HepG2 (cell line): ENCODE data around the gene PP2D1. TPM values are rescaled to one million over a fixed set of nuclear protein-coding genes. Genes with fewer than 3 reads are reported as not detected.

Experiments used
- DNMT1 ChIP-seq: sonication (generic); formaldehyde crosslinking; IDR thresholded peaks from 2 replicates; pipeline ENCODE4 v1.5.1; 2020; ENCODE audit warnings: mild to moderate bottlenecking, missing genetic modification reagents
- FOXK2 ChIP-seq: fragments of 450-650 bp; IDR thresholded peaks from 2 replicates; pipeline ENCODE4 v1.6.1; 2016
- FOXP1 ChIP-seq, 2 experiments: fragments of 450-650 bp in 1 of 2; IDR thresholded peaks; 2 replicates each; pipeline ENCODE4 v1.6.1; 2017 to 2018; ENCODE audit warnings: antibody characterized with exemption in 1 of 2
- HNRNPK ChIP-seq: fragments of 200-400 bp; formaldehyde crosslinking; IDR thresholded peaks from 2 replicates; pipeline ENCODE4 v1.6.1; 2018; ENCODE audit warnings: low read length, low read depth, moderate library complexity, mild to moderate bottlenecking; ENCODE audit not compliant: poor library complexity, severe bottlenecking
- HOXD1 ChIP-seq: sonication (generic); formaldehyde crosslinking; IDR thresholded peaks from 2 replicates; pipeline ENCODE4 v1.5.0; 2020; ENCODE audit warnings: missing genetic modification reagents
- KAT7 ChIP-seq: IDR thresholded peaks from 2 replicates; pipeline ENCODE4 v1.6.1; 2018; ENCODE audit warnings: borderline replicate concordance, missing compliant biosample characterization
- NFE2L1 ChIP-seq: sonication (generic); formaldehyde crosslinking; IDR thresholded peaks from 2 replicates; pipeline ENCODE4 v1.4.0; 2020; ENCODE audit warnings: missing genetic modification reagents, mild to moderate bottlenecking, borderline replicate concordance
- NFRKB ChIP-seq: fragments of 450-650 bp; IDR thresholded peaks from 2 replicates; pipeline ENCODE4 v1.6.1; 2017
- TARDBP ChIP-seq: sonication (generic); formaldehyde crosslinking; IDR thresholded peaks from 2 replicates; pipeline ENCODE4 v1.8.0; 2022; ENCODE audit warnings: mild to moderate bottlenecking, missing genetic modification reagents
- TRIM24 ChIP-seq: sonication (generic); formaldehyde crosslinking; IDR thresholded peaks from 2 replicates; pipeline ENCODE4 v1.8.0; 2022; ENCODE audit warnings: mild to moderate bottlenecking, missing genetic modification reagents
- ZBTB38 ChIP-seq: sonication (generic); formaldehyde crosslinking; IDR thresholded peaks from 2 replicates; pipeline ENCODE4 v1.5.1; 2020; ENCODE audit warnings: mild to moderate bottlenecking, missing genetic modification reagents
- ZNF605 ChIP-seq: sonication (generic); formaldehyde crosslinking; IDR thresholded peaks from 2 replicates; pipeline ENCODE4 v1.8.0; 2022; ENCODE audit warnings: mild to moderate bottlenecking, missing genetic modification reagents
- ZNF768 ChIP-seq: sonication (generic); formaldehyde crosslinking; IDR thresholded peaks from 2 replicates; pipeline ENCODE4 v1.4.0; 2020; ENCODE audit warnings: missing genetic modification reagents
- polyA plus RNA-seq, 8 experiments: library from polyadenylated mRNA; depleted of rRNA in 3 of 8; stranded (reverse) in 7 of 8; unstranded in 1 of 8; fragments of >200 nt; fragmentation: Illumina TruSeq in 4 of 8; extraction: Trizol in 4 of 8; gene quantifications; 2 replicates each; pipeline versions ENCODE4 v1.2.1 to v1.2.3, GENCODE V29; 2011 to 2016; ENCODE audit warnings: low read depth in 4 of 8, missing spikeins in 1 of 8, mixed read lengths in 1 of 8; ENCODE audit not compliant: insufficient read depth in 1 of 8
- total RNA-seq, 5 experiments: library from RNA; depleted of rRNA; stranded (reverse); fragments of >200 nt; fragmentation: Illumina TruSeq; extraction: Trizol; gene quantifications; 2 replicates each; pipeline ENCODE4 v1.2.3, GENCODE V29; 2016; ENCODE audit warnings: low read depth in 1 of 5
- TF ChIP-seq, protein P1 (sequence below): sonication (generic); formaldehyde crosslinking; IDR thresholded peaks from 2 replicates; pipeline ENCODE4 v1.5.1; 2020; ENCODE audit warnings: mild to moderate bottlenecking, missing genetic modification reagents, moderate library complexity
- TF ChIP-seq, protein P2 (sequence below): IDR thresholded peaks from 2 replicates; pipeline ENCODE4 v1.6.1; 2016; ENCODE audit warnings: low read depth, control low read depth
- TF ChIP-seq, protein P3 (sequence below): sonication (generic); formaldehyde crosslinking; IDR thresholded peaks from 2 replicates; pipeline ENCODE4 v1.4.0; 2020; ENCODE audit warnings: missing genetic modification reagents
- TF ChIP-seq, protein P4 (sequence below): sonication (generic); formaldehyde crosslinking; IDR thresholded peaks from 2 replicates; pipeline ENCODE4 v1.4.0; 2020; ENCODE audit warnings: low read depth, missing genetic modification reagents

Gene PP2D1
- total and polyA plus RNA-seq, 2 of the 13 experiments (the other 11 are each of a cell fraction or from before 2014, with no cell fraction given), result not detected

DNA sequence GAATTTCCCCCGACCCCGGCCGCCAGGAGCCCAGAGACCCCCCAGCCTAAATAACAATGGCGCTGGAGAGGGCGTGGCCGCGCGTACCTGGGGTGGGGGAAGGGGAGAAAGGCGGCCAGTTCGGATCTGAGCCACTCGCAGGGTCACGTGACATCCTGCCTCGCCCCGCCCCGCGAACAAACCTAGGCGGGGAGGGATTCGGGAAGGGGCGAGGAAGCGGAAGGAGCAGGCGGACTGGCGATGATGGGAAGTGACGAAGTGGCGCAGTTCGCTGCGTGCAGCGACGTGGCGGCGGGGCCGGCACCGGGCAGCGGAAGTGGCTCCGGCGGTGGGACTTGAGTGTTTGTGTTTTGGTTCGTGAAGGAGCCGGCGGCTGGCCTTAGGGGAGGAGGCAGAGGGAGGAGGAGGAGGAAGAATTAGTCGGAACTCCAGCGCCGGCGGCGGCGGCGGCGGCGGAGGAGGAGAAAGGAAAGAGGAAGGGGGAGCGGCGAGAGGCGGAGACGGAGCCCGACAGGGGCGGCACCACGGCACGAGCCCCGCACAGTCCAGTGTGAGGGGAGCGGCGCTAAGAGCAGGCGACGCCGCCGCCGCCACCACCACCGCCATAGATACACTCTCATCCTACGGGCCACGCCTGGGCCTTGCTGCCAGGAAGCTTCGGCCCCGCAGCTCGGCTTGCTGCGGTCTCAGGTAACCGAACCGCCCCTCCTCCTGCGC, 65.1 kb downstream of the PP2D1 start, which contains the start of gene RAB5A (continued):
- TF ChIP-seq, protein P1, sequence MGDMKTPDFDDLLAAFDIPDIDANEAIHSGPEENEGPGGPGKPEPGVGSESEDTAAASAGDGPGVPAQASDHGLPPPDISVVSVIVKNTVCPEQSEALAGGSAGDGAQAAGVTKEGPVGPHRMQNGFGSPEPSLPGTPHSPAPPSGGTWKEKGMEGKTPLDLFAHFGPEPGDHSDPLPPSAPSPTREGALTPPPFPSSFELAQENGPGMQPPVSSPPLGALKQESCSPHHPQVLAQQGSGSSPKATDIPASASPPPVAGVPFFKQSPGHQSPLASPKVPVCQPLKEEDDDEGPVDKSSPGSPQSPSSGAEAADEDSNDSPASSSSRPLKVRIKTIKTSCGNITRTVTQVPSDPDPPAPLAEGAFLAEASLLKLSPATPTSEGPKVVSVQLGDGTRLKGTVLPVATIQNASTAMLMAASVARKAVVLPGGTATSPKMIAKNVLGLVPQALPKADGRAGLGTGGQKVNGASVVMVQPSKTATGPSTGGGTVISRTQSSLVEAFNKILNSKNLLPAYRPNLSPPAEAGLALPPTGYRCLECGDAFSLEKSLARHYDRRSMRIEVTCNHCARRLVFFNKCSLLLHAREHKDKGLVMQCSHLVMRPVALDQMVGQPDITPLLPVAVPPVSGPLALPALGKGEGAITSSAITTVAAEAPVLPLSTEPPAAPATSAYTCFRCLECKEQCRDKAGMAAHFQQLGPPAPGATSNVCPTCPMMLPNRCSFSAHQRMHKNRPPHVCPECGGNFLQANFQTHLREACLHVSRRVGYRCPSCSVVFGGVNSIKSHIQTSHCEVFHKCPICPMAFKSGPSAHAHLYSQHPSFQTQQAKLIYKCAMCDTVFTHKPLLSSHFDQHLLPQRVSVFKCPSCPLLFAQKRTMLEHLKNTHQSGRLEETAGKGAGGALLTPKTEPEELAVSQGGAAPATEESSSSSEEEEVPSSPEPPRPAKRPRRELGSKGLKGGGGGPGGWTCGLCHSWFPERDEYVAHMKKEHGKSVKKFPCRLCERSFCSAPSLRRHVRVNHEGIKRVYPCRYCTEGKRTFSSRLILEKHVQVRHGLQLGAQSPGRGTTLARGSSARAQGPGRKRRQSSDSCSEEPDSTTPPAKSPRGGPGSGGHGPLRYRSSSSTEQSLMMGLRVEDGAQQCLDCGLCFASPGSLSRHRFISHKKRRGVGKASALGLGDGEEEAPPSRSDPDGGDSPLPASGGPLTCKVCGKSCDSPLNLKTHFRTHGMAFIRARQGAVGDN (CRISPR knock-in tag), result peak; percentile 78
- TF ChIP-seq TRIM24 (CRISPR knock-in tag) (no peak), HNRNPK (peak; percentile 79), NFE2L1 (CRISPR knock-in tag) (no peak), ZNF605 (CRISPR knock-in tag) (no peak), TARDBP (CRISPR knock-in tag) (no peak), ZNF768 (peak; percentile 19; the same call in 1 of the 2 replicates), NFRKB (peak; percentile 58; the same call in 1 of the 2 replicates), DNMT1 (CRISPR knock-in tag) (no peak), KAT7 (CRISPR knock-in tag) (peak; percentile 85; the same call in 1 of the 2 replicates), HOXD1 (0 out of 2 replicates have a peak, but pooled peaks have one; percentile 30), ZBTB38 (peak; percentile 59; the same call in 1 of the 2 replicates), FOXK2 (0 out of 2 replicates have a peak, but pooled peaks have one; percentile 29), FOXP1 (IDR thresholded peaks at IDR 0.05) (no peak), FOXP1 (CRISPR knock-in tag; IDR thresholded peaks at IDR 0.05) (0 out of 2 replicates have a peak, but pooled peaks have one; percentile 16)
- TF ChIP-seq, protein P2, sequence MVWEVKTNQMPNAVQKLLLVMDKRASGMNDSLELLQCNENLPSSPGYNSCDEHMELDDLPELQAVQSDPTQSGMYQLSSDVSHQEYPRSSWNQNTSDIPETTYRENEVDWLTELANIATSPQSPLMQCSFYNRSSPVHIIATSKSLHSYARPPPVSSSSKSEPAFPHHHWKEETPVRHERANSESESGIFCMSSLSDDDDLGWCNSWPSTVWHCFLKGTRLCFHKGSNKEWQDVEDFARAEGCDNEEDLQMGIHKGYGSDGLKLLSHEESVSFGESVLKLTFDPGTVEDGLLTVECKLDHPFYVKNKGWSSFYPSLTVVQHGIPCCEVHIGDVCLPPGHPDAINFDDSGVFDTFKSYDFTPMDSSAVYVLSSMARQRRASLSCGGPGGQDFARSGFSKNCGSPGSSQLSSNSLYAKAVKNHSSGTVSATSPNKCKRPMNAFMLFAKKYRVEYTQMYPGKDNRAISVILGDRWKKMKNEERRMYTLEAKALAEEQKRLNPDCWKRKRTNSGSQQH (CRISPR knock-in tag), result 0 out of 2 replicates have a peak, but pooled peaks have one; percentile 22
- TF ChIP-seq, protein P3, sequence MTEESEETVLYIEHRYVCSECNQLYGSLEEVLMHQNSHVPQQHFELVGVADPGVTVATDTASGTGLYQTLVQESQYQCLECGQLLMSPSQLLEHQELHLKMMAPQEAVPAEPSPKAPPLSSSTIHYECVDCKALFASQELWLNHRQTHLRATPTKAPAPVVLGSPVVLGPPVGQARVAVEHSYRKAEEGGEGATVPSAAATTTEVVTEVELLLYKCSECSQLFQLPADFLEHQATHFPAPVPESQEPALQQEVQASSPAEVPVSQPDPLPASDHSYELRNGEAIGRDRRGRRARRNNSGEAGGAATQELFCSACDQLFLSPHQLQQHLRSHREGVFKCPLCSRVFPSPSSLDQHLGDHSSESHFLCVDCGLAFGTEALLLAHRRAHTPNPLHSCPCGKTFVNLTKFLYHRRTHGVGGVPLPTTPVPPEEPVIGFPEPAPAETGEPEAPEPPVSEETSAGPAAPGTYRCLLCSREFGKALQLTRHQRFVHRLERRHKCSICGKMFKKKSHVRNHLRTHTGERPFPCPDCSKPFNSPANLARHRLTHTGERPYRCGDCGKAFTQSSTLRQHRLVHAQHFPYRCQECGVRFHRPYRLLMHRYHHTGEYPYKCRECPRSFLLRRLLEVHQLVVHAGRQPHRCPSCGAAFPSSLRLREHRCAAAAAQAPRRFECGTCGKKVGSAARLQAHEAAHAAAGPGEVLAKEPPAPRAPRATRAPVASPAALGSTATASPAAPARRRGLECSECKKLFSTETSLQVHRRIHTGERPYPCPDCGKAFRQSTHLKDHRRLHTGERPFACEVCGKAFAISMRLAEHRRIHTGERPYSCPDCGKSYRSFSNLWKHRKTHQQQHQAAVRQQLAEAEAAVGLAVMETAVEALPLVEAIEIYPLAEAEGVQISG (CRISPR knock-in tag), result peak; percentile 77
- TF ChIP-seq, protein P4, sequence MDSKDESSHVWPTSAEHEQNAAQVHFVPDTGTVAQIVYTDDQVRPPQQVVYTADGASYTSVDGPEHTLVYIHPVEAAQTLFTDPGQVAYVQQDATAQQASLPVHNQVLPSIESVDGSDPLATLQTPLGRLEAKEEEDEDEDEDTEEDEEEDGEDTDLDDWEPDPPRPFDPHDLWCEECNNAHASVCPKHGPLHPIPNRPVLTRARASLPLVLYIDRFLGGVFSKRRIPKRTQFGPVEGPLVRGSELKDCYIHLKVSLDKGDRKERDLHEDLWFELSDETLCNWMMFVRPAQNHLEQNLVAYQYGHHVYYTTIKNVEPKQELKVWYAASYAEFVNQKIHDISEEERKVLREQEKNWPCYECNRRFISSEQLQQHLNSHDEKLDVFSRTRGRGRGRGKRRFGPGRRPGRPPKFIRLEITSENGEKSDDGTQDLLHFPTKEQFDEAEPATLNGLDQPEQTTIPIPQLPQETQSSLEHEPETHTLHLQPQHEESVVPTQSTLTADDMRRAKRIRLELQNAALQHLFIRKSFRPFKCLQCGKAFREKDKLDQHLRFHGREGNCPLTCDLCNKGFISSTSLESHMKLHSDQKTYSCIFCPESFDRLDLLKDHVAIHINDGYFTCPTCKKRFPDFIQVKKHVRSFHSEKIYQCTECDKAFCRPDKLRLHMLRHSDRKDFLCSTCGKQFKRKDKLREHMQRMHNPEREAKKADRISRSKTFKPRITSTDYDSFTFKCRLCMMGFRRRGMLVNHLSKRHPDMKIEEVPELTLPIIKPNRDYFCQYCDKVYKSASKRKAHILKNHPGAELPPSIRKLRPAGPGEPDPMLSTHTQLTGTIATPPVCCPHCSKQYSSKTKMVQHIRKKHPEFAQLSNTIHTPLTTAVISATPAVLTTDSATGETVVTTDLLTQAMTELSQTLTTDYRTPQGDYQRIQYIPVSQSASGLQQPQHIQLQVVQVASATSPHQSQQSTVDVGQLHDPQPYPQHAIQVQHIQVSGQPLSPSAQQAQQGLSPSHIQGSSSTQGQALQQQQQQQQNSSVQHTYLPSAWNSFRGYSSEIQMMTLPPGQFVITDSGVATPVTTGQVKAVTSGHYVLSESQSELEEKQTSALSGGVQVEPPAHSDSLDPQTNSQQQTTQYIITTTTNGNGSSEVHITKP (CRISPR knock-in tag), result peak; percentile 39; the same call in 1 of the 2 replicates
